Measurements from ENCODE around the gene UNC5C. TPM values are rescaled to one million over a fixed set of nuclear protein-coding genes. Genes with fewer than 3 reads are reported as not detected.

The UNC5C gene
- total RNA-seq, 2 experiments from 2014 or later = not detected

DNA sequence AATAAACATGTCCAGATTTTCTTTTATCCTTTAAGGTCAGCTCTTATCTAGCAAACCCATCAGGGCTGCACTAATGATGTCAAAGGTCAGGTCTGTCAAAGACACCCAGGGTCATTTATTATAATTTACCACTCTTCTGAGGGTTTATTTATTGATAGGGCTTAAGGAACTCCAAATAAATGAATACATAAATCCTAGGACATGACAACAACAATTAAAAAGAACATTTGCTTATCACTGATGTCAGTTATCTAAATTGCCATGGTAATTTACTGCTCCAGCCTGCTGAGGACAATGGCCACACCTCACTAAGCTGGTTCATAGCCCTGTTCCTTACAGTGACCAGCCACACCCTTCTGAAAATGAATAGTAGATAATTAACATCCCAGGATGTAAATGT lies 317.1 kb downstream of the UNC5C start:
- ChIA-PET CTCF (ENCODE audit: unreplicated experiment) (no interaction called here), POLR2A (interaction anchor here (0.9 kb wide), 1 partner anchor 370 kb away, joined by 3 read pairs; no protein-coding TSS in a partner anchor)
- Histone ChIP-seq H3K9me2 (ENCODE audit: insufficient read depth, low read length) (no peaks in the 10 kb centered on the region), H3K27ac (ENCODE audit: low read depth, low read length, poor library complexity, severe bottlenecking) (no peak overlapping the region), H3K4me3 (ENCODE audit: low read depth, low read length, poor library complexity, severe bottlenecking) (no peak overlapping the region), H3K4me1 (ENCODE audit: insufficient read depth, low read length, poor library complexity, severe bottlenecking) (no peaks in the 10 kb centered on the region), H3K36me3 (ENCODE audit: insufficient read depth, low read length) (no peaks in the 10 kb centered on the region), H3K4me2 (ENCODE audit: low read length) (no peak overlapping the region), H4K20me1 (ENCODE audit: insufficient read depth, low read length) (no peaks in the 10 kb centered on the region), H3K9me3 (ENCODE audit: low read length) (no peaks in the 10 kb centered on the region), H2AFZ (ENCODE audit: low read length) (no peak overlapping the region), H3K79me2 (ENCODE audit: insufficient read depth, low read depth, low read length) (no peaks in the 10 kb centered on the region)
- no peak for DNase-seq (ENCODE audit: low spot score)
- TF ChIP-seq EZH2phosphoT487 (IDR thresholded peaks at IDR 0.05; ENCODE audit: borderline replicate concordance, low read depth, low read length) = no peak
- TF ChIP-seq, protein P1, sequence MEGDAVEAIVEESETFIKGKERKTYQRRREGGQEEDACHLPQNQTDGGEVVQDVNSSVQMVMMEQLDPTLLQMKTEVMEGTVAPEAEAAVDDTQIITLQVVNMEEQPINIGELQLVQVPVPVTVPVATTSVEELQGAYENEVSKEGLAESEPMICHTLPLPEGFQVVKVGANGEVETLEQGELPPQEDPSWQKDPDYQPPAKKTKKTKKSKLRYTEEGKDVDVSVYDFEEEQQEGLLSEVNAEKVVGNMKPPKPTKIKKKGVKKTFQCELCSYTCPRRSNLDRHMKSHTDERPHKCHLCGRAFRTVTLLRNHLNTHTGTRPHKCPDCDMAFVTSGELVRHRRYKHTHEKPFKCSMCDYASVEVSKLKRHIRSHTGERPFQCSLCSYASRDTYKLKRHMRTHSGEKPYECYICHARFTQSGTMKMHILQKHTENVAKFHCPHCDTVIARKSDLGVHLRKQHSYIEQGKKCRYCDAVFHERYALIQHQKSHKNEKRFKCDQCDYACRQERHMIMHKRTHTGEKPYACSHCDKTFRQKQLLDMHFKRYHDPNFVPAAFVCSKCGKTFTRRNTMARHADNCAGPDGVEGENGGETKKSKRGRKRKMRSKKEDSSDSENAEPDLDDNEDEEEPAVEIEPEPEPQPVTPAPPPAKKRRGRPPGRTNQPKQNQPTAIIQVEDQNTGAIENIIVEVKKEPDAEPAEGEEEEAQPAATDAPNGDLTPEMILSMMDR (conservative IDR thresholded peaks at IDR 0.05; ENCODE audit: low read length) = no peak
- intact Hi-C loops (cut with micrococcal nuclease; ENCODE audit: unreplicated experiment) = no loop called here
- BruUV-seq (replicated peaks) = no TSS peak

DNA sequence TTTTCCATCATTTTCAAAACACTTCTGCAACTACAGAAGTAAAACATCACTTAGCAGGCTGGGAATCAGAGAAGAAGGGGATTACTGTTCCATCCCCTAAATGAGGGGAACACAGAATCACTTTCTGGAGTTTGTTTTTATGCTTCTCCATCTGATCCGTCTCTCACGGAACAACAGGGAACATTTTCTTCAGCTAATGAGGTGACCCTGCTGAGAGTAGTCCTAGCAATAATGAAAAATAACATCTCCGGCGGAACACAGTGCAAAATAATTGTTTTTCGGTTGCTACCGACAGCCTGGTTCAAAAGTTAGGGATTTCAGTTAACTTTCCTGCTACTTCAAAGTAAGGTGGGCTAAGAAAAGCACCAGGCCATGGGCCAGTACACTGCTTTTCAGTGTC lies 322.9 kb downstream of the UNC5C start:
- ChIA-PET POLR2A (no interaction called here), CTCF (ENCODE audit: unreplicated experiment) (no interaction called here)
- no peak for DNase-seq (ENCODE audit: low spot score)
- no peak overlapping the region for H3K4me2 ChIP-seq (ENCODE audit: low read length)
- H2AFZ ChIP-seq (ENCODE audit: low read length) = no peak overlapping the region
- no peak overlapping the region for H3K27ac ChIP-seq (ENCODE audit: low read depth, low read length, poor library complexity, severe bottlenecking)
- H3K4me1 ChIP-seq (ENCODE audit: insufficient read depth, low read length, poor library complexity, severe bottlenecking) = no peaks in the 10 kb centered on the region
- no peaks in the 10 kb centered on the region for H4K20me1 ChIP-seq (ENCODE audit: insufficient read depth, low read length)
- TF ChIP-seq, protein P1 (conservative IDR thresholded peaks at IDR 0.05; ENCODE audit: low read length) = no peak
- H3K79me2 ChIP-seq (ENCODE audit: insufficient read depth, low read depth, low read length) = no peaks in the 10 kb centered on the region
- intact Hi-C loops (cut with micrococcal nuclease; ENCODE audit: unreplicated experiment) = no loop called here
- no peaks in the 10 kb centered on the region for H3K9me2 ChIP-seq (ENCODE audit: insufficient read depth, low read length)
- no TSS peak for BruUV-seq (replicated peaks)
- H3K4me3 ChIP-seq (ENCODE audit: low read depth, low read length, poor library complexity, severe bottlenecking) = no peak overlapping the region
- no peaks in the 10 kb centered on the region for H3K36me3 ChIP-seq (ENCODE audit: insufficient read depth, low read length)
- no peaks in the 10 kb centered on the region for H3K9me3 ChIP-seq (ENCODE audit: low read length)

DNA sequence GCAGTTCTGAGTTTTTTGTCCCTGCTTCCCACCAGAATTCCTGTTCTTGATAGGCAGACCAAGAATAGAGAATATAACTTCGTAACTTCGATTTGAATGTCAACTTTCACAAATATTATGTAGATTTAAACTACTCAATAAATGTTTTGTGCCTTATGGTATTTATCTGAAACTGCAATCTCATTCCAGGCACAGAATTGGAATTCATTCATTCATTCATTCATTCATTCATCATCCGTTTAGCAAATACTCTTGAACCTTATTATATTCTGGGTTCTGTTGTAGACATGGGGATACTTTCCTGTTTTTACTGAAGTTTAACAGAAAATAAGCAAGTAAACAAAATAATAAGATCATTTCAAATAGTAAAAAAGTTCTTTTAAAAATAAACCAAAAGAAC lies 324.4 kb downstream of the UNC5C start:
- H4K20me1 ChIP-seq (ENCODE audit: insufficient read depth, low read length) = no peaks in the 10 kb centered on the region
- CTCF ChIA-PET (ENCODE audit: unreplicated experiment) = no interaction called here
- H2AFZ ChIP-seq (ENCODE audit: low read length) = no peak overlapping the region; the same call in 1 of the 2 replicates
- H3K27ac ChIP-seq (ENCODE audit: low read depth, low read length, poor library complexity, severe bottlenecking) = no peak overlapping the region
- no peak overlapping the region for H3K4me2 ChIP-seq (ENCODE audit: low read length)
- H3K4me1 ChIP-seq (ENCODE audit: insufficient read depth, low read length, poor library complexity, severe bottlenecking) = no peaks in the 10 kb centered on the region
- H3K79me2 ChIP-seq (ENCODE audit: insufficient read depth, low read depth, low read length) = no peaks in the 10 kb centered on the region
- no peak overlapping the region for H3K4me3 ChIP-seq (ENCODE audit: low read depth, low read length, poor library complexity, severe bottlenecking)
- no peaks in the 10 kb centered on the region for H3K9me2 ChIP-seq (ENCODE audit: insufficient read depth, low read length)
- intact Hi-C loops (cut with micrococcal nuclease; ENCODE audit: unreplicated experiment) = no loop called here
- no TSS peak for BruUV-seq (replicated peaks)
- no peak for DNase-seq (ENCODE audit: low spot score)
- no peak for TF ChIP-seq EZH2phosphoT487 (IDR thresholded peaks at IDR 0.05; ENCODE audit: borderline replicate concordance, low read depth, low read length)
- TF ChIP-seq, protein P1 (conservative IDR thresholded peaks at IDR 0.05; ENCODE audit: low read length) = no peak
- no peaks in the 10 kb centered on the region for H3K36me3 ChIP-seq (ENCODE audit: insufficient read depth, low read length)
- POLR2A ChIA-PET = interaction anchor here (1.1 kb wide), 1 partner anchor 337 kb away, joined by 3 read pairs; no protein-coding TSS in a partner anchor
- no peaks in the 10 kb centered on the region for H3K9me3 ChIP-seq (ENCODE audit: low read length)
